ENCODE measurements around the gene SIPA1L3. TPM values are rescaled to one million over a fixed set of nuclear protein-coding genes. Genes with fewer than 3 reads are reported as not detected.

Gene SIPA1L3
- total RNA-seq, 1 experiment from 2014 or later = 13.8 TPM

DNA sequence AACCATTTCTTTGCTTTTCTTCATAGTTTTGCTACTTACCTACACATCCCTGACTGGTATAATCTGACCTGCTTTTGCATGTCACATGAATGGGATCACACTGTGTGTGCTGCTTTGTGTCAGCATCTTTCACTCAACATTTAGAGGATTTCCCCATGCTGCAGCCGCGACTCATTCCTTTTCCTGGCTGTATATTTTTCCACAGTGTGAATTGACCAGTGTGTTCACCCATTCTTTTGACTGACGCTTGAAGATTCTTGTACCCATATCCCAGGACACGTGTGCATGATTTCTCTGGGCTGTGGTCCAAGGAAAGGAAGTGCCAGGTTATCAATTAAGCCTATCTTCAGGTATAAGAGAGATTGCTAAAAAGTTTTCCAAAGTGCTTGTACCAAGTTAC is 198.6 kb downstream of the SIPA1L3 start:
- no peak for DNase-seq
- Histone ChIP-seq H3K27me3 (no peaks in the 10 kb centered on the region), H3K9me3 (no peaks in the 10 kb centered on the region), H3K4me3 (no peak overlapping the region), H3K36me3 (peaks cover 39% of the 10 kb centered on the region)

DNA sequence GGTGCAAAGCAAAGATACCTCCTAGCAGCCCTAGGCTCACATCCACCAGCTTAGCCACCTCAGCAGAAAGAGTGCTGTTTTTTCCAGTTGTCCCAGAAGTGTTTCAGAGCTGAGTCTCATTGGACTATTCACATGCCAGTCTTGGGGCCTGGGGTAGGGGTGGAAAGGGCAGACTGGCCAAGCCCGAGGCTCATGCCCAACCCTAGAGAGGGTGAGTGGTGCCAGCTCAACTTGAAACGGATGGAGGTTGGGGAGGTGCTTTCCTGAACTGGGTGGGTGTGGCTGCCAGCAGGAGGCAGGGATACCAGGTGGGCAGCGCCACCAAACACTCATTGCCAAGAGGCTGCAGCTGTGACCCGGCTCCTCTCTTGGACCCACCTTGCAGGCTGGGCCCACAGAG is 200.1 kb downstream of the SIPA1L3 start:
- no peaks in the 10 kb centered on the region for H3K9me3 ChIP-seq
- H3K27me3 ChIP-seq = no peaks in the 10 kb centered on the region
- peaks cover 32% of the 10 kb centered on the region for H3K36me3 ChIP-seq
- no peak for DNase-seq
- no peak overlapping the region for H3K4me3 ChIP-seq

DNA sequence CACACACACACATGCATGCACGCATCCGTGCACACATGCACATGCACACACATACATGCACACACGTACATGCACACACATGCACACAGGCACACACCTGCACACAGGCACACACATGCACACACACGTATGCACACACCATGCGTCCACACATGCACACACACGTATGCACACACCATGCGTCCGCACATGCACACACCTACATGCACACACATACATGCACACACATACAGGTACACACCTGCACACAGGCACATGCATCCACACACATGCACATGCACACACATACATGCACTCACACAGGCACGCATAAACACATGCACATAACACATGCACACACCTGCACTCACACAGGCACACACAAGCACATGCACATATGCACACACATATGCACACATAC is 204.9 kb downstream of the SIPA1L3 start:
- Histone ChIP-seq H3K4me3 (no peak overlapping the region), H3K27me3 (no peaks in the 10 kb centered on the region), H3K9me3 (no peaks in the 10 kb centered on the region), H3K36me3 (peaks cover 29% of the 10 kb centered on the region)
- DNase-seq = no peak

DNA sequence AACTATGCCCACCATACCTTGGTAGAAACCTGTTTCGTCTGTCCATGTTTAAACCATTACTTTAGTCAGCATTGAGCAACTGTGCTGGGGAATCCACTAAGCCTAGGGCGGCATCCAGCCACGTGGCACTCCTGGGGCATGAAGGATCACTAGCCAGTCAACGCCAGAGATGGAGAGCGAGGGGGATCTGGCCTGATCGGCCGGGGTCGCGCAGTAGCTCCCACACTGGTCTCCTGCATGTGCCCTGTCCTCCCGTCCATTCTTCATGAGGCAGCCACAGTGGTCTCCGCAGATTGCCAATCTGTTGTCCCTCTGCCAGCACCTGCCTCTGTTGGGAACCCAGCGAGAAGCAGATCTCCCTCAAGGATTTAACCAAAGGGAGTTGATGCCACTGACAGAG is 207.6 kb downstream of the SIPA1L3 start:
- H3K36me3 ChIP-seq = peaks cover 27% of the 10 kb centered on the region
- H3K27me3 ChIP-seq = no peaks in the 10 kb centered on the region
- no peak overlapping the region for H3K4me3 ChIP-seq
- no peaks in the 10 kb centered on the region for H3K9me3 ChIP-seq
- no peak for DNase-seq

DNA sequence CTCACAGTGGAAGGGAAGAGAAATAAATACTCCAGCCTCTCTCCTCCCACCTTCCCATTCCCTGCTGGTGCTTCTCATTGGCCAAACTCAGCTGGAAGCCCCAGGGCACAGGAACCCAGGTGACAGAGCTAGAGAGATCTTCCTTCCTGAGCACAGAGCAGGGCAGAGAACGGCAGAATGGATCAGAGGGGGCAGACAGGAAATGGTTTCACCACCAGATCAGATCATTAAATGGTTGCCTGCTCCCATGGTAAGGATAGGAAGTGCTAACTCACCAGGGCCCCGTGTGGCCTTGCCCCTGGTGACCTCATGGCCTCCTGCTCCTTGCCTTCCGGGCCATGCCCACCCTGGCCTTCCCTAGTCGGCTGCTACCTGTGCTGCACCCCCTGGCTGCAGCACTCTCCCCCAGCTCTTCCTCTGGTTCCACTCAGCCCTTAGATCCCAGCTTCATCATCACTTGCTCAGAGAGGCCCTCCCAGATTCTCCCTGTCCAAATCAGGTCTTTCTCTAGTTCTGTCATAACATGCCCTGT is 208.3 kb downstream of the SIPA1L3 start:
- H3K9me3 ChIP-seq = peaks cover 3% of the 10 kb centered on the region; the same call in 1 of the 2 replicates
- no peak for DNase-seq
- H3K4me3 ChIP-seq = no peak overlapping the region
- H3K36me3 ChIP-seq = peaks cover 31% of the 10 kb centered on the region
- no peaks in the 10 kb centered on the region for H3K27me3 ChIP-seq

DNA sequence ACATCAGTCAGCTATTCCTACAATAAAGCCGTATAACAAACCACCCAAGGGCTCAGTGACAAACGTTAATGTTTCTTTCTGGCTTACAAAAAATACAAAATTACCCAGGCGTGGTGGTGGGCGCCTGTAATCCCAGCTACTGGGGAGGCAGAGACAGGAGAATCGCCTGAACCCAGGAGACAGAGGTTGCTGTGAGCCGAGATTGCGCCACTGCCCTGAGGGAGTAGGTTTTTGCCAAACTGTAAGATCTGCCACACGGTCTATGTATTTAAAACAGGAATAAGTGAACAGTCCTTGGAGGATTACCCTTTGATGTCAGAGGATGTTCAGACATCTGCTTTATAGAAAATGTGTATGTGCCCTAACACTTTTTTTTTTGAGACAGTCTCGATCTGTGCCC is 211.2 kb downstream of the SIPA1L3 start:
- Histone ChIP-seq H3K4me3 (no peak overlapping the region), H3K27me3 (no peaks in the 10 kb centered on the region), H3K9me3 (peaks cover 6% of the 10 kb centered on the region; the same call in 1 of the 2 replicates), H3K36me3 (peaks cover 31% of the 10 kb centered on the region)
- DNase-seq = no peak

DNA sequence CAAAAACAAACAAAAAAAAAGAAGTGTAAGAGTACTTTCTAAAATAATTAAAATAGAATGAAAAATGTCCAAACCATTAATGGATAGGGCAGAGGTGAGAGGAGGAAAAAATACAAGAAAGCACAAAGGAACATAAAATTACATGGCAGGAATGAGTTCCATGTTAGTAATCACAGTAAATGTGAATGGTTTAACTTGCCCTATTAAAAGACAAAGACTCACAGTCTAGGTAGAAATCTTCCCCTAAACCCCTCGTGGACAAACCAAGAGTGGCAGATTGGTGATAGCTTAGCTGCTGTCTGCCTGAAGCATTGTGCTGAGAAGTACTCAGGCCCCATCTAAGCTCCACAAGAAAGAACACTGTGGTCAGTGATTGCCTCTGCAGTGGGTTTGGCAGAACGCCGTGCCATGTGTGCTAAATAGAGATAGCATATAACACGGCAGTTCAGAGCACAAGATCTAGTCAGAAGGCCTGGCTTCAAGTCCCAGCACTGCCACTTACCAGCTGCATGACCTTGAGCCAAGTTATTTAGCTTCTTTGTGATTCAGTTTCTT is 213.5 kb downstream of the SIPA1L3 start:
- Histone ChIP-seq H3K36me3 (peaks cover 28% of the 10 kb centered on the region), H3K9me3 (peaks cover 6% of the 10 kb centered on the region; the same call in 1 of the 2 replicates), H3K4me3 (no peak overlapping the region), H3K27me3 (no peaks in the 10 kb centered on the region)
- DNase-seq = no peak

DNA sequence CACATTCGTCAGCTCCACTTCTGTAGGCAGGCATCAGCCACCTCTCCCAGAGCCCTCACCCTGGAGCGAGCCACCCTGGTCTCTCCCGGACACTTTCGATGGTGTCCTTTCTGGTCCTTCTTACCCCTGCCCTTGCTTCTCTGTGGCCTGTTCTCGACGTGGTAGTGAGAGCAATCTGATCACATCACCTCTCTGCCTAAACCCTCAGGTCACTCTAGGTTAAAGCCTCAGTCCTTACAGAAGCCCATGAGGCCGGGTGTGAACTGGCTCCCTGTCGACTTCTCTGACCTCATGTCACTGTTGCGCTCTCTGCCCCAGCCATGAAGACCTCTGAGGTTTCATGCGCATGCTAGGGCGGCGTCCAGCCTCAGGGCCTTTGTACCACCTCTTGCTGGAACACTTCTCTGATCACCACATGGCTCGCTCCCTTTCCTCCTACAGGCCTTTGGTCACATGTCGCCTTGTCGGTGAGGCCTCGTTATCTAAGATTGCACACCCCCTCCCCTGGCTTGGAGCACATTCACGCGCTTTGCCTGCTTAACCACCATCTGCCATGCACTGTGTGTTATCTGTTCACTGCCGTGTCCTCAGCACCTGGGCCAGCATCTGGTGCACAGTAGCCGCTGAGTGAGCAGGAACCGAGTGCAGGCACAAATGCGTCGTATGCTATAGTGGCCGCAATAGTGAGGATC is 215.5 kb downstream of the SIPA1L3 start:
- Histone ChIP-seq H3K27me3 (no peaks in the 10 kb centered on the region), H3K36me3 (peaks cover 28% of the 10 kb centered on the region), H3K9me3 (peaks cover 6% of the 10 kb centered on the region; the same call in 1 of the 2 replicates)

DNA sequence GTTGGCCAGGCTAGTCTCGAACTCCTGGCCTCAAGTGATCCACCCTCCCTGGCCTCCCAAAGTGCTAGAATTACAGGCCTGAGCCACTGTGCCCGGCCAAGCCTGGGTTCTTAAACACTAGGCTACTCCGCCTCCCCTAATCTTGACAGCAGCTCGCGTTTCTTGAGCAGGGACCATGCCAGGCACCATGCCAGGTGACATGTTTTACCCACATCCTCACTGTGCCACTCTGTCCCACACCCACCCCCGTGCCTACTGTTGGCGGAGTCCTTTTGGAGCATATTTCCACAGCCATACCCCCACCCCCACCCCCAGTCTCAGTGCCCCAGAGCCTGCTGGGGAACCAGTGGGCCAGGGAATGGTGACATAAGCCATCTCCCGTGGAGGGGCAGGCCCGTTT is 218.2 kb downstream of the SIPA1L3 start:
- Histone ChIP-seq H3K36me3 (peaks cover 7% of the 10 kb centered on the region), H3K4me3 (no peak overlapping the region), H3K9me3 (peaks cover 4% of the 10 kb centered on the region; the same call in 1 of the 2 replicates), H3K27me3 (no peaks in the 10 kb centered on the region)
- no peak for DNase-seq

More for the DNA sequence above, 215.5 kb downstream of the SIPA1L3 start:
- H3K4me3 ChIP-seq = no peak overlapping the region
- no peak for DNase-seq

DNA sequence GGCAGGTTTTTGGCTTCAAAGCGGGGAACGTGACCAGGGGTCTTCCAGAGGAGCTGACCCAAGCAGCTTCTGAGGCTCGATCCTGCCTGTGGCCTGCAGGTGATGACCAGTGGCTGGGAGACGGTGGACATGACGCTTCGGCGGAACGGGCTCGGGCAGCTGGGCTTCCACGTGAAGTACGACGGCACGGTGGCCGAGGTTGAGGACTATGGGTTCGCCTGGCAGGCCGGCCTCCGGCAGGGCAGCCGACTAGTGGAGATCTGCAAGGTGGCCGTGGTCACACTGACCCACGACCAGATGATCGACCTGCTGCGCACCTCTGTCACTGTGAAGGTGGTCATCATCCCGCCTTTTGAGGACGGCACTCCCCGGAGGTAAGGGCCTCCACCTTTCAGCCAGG is 223.4 kb downstream of the SIPA1L3 start:
- no peaks in the 10 kb centered on the region for H3K36me3 ChIP-seq
- H3K4me3 ChIP-seq = no peak overlapping the region
- H3K9me3 ChIP-seq = no peaks in the 10 kb centered on the region
- DNase-seq = no peak
- H3K27me3 ChIP-seq = no peaks in the 10 kb centered on the region

DNA sequence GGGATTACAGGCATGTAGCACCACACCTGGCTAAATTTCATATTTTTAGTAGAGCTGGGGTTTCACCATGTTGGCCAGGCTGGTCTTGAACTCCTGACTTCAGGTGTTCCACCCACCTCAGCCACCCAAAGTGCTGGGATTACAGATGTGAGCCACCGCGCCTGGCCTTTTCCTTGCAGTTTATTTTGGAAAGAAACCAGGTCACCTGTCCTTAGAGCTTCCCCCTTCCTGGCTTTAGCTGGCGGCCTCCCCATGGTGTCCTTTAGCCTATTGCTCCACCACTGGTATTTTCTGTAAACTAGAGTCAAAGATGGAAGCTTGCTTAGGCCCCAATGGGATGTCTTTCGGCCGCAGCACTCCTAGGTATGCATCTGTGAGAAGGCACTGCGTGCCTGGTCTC is 225.8 kb downstream of the SIPA1L3 start:
- H3K4me3 ChIP-seq = no peak overlapping the region
- DNase-seq = no peak
- no peaks in the 10 kb centered on the region for H3K9me3 ChIP-seq
- no peaks in the 10 kb centered on the region for H3K27me3 ChIP-seq
- no peaks in the 10 kb centered on the region for H3K36me3 ChIP-seq

DNA sequence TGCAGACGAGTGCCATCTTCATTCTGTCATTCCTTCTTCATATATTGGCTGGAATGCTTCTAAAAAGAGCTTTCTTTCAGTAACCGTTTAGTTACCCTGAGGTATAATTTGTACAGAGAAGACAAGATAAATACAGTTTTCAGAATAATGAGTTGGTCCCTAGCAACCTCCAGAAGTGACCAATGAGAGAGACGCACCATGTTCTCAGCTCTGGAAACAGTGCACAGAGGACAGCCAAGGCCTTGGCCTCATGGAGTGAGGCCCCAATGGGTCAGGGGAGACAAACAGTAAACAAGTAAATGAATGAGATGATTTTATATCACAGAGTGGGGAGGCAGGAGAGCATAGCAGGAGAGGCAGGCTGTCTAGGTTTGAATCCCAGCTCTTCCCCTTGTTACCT is 226.3 kb downstream of the SIPA1L3 start:
- no peaks in the 10 kb centered on the region for H3K9me3 ChIP-seq
- no peaks in the 10 kb centered on the region for H3K27me3 ChIP-seq
- DNase-seq = no peak
- H3K36me3 ChIP-seq = no peaks in the 10 kb centered on the region
- no peak overlapping the region for H3K4me3 ChIP-seq

DNA sequence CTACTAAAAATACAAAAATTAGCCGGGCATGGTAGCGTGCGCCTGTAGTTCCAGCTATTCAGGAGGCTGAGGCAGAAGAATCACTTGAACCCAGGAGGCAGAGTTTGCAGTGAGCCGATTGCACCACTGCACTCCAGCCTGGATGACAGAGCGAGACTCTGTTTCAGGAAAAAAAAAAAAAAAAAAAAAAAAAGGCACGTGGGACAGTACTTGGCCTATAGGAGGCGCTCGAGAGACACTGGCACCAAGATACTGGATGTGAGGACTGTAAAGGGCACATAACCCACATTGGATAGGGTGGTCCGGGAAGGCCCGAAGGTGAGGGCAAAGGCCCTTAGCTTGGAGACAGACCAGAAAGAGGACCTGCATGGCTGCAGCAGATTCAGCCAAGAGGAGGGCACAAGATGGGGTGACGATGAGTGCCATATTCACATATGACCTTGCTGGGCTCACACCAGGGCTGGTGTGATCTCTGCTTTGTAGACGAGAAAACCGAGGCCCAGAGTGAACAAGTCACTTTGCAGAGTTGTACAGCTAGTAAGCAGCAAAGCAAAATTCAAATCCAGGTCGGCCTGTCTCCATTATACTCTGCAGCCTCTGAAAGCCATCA is 227.6 kb downstream of the SIPA1L3 start:
- H3K4me3 ChIP-seq = no peak overlapping the region
- no peaks in the 10 kb centered on the region for H3K9me3 ChIP-seq
- no peaks in the 10 kb centered on the region for H3K27me3 ChIP-seq
- peak; percentile 29 for DNase-seq
- peaks cover 3% of the 10 kb centered on the region; the same call in 1 of the 2 replicates for H3K36me3 ChIP-seq

DNA sequence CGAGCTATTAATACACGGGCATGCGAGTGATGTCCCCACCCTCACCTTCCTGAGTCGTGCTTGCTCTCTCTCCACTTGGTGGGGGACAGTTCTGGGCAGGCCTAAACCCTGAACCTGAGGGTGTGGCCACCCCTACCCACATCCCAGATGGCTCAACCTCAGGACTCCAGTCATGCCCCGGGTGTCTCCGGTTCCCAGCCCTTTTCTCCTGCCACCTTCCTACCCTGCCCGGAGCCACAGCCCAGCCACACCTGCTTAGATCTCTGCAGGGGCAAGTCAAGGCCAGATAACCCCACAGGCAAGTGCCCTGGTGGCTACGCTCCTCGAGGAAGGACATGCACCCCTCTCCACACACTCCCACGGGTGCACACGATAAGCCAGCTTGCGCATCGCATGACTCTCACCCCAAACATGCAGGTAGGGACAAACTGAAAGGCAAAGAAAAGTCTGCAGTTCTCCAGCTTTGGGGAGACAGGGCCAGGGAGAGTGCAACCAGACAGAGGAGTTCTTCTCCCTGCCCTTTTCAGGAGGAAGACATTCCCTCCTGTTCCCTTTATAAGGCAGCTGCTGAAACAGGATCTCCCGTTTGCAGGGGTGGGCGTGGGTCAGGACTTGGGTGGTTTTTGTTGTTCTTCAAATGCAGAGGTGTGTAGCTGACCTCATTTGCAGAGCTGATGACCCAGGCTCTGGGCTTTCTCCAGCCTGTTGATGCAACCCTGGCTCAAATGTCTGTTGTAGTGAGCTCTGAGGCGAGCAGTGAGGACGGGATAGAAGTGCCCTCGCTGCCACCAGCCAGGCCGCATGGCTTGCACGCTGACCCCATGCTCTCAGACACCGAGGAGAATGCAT is 228.4 kb downstream of the SIPA1L3 start:
- H3K4me3 ChIP-seq = no peak overlapping the region
- H3K27me3 ChIP-seq = no peaks in the 10 kb centered on the region
- H3K9me3 ChIP-seq = no peaks in the 10 kb centered on the region
- peaks cover 3% of the 10 kb centered on the region; the same call in 1 of the 2 replicates for H3K36me3 ChIP-seq
- DNase-seq = no peak

DNA sequence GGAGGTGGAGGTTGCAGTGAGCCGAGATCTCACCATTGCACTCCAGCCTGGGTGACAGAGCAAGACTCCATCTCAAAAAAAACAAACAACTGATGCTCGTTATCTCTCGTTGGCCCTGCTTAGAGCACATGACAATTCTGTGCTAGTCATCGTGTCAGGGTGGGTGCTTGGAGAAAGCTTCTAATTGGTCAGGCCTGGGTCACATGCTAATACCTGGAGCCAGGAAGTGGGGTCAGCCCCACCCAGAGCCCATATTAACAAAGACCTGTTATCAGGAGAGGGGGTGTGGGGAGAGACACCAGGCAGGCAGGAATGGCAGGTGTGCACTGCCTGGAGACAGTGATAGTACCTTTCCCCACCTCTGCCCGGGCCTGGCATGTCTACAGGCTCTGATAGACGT is 232.1 kb downstream of the SIPA1L3 start:
- Histone ChIP-seq H3K9me3 (no peaks in the 10 kb centered on the region), H3K4me3 (no peak overlapping the region), H3K36me3 (peaks cover 3% of the 10 kb centered on the region; the same call in 1 of the 2 replicates), H3K27me3 (no peaks in the 10 kb centered on the region)
- no peak for DNase-seq

DNA sequence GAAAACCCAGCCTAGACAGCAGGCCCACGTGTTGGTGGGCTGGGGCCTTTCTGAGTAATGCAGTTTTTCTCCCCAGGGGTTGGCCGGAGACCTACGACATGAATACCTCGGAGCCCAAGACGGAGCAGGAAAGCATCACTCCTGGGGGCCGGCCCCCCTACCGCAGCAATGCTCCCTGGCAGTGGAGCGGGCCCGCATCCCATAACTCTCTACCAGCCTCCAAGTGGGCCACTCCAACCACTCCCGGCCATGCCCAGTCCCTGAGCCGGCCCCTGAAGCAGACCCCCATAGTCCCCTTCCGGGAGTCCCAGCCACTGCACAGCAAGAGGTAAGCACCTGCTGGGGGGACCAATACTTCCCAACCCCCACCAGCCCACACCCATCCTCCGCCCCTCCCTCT is 234.1 kb downstream of the SIPA1L3 start:
- Histone ChIP-seq H3K4me3 (no peak overlapping the region), H3K9me3 (no peaks in the 10 kb centered on the region), H3K27me3 (no peaks in the 10 kb centered on the region), H3K36me3 (peaks cover 4% of the 10 kb centered on the region; the same call in 1 of the 2 replicates)
- no peak for DNase-seq

Data from MG63 (cell line).